ENCODE results near the gene COL10A1.

The COL10A1 gene

DNA sequence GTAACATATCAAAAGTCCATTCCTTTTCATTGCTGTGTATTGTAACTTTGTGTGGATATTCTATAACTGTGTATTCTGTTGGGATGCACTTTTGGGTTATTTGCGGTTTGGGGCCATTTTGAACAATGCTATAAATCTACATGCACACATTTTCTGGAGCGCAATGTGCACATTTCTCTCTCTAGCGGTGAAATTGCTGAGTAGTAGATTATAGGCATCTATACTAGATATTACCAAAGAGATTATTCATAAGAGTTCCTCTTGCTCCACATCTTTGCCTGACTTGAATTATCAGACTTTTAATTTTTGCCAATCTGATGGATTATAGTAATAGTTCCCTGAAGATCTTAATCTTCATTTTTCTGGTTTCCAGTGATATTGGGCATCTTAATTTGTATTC is 47.0 kb downstream of the COL10A1 start:
- DNase-seq = no peak

GRCh38 chr6:116078522-116078921 is 47.4 kb downstream of the COL10A1 start:
- no peak for DNase-seq

DNA sequence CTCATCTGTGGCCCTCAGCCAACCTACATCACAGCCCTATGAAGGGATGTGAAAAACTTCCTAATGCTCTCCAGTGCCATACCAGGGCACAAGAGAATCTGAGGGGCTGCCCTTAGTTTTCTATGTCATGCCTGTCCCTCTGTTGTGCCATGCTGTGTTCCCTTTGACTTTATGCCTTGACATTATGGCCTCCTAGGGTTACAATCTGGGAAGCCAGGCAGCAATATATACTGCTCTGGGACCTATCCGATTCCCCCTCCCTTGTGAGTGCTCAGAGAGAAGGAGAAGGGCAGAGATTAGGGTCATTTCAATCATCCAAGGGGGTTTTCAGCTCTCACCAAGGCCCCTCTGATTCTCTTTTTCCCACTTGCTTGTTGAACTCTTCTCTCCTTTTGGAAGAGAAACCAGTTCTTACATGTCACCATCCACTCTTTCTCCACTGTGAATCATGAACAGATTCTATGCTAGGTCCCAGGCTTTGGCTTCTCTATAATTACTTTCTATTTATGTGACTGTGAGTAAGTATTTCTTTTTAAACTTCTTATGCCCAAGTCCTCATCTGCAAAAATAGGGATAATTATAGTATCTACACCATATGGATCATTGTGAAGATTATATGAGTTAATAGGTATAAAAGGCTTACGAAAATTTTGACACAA is 51.1 kb downstream of the COL10A1 start:
- DNase-seq = no peak

- DNase-seq = no peak
Observed at GRCh38 chr6:116073765-116074440, 52.0 kb downstream of the COL10A1 start.

GRCh38 chr6:116072368-116072767 is 53.6 kb downstream of the COL10A1 start:
- no peak for DNase-seq

GRCh38 chr6:116070616-116071389 is 55.1 kb downstream of the COL10A1 start:
- DNase-seq = no peak

- no peak for DNase-seq
Observed at GRCh38 chr6:116070101-116070500, 55.8 kb downstream of the COL10A1 start.

Data from eye (tissue), 1 donor.